Stomach (tissue), 4 donors: ENCODE results near the gene HSDL2.

ENCODE experiments used
- CTCF ChIP-seq, 7 experiments: fragments of 450-650 bp in 4 of 7; fragments of 200-600 bp in 3 of 7; sonication (generic) in 3 of 7; IDR thresholded peaks; one replicate each; pipeline ENCODE4 v1.5.1; 2016 to 2019; ENCODE audit warnings: antibody characterized with exemption in 7 of 7, control low read depth in 2 of 7, mild to moderate bottlenecking in 1 of 7
- POLR2A ChIP-seq, 4 donors: fragments of 450-650 bp; IDR thresholded peaks; one replicate each; pipeline ENCODE4 v1.6.1; 2016; ENCODE audit warnings: antibody characterized with exemption in 4 of 4, control low read depth in 2 of 4, mild to moderate bottlenecking in 1 of 4, moderate library complexity in 1 of 4

DNA sequence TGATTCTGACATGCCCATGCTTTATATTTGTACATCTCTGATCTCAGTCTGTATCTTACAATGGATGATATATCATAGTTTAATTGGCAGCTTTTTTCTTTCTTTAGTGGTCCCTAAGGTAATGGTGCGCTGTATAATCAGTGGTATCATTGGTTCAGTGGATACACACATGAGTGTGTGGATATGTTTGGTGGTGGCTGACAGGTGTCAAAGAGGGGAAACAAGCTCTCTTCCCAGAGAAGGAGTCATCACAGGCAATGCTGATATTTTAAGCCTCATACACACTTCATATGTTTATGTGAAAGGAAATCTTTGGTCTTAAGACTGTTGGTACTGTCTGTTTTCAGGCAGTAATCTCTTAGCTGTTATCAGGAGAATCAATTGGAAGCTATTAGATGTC is 54.6 kb downstream of the HSDL2 start:
- no peak for TF ChIP-seq CTCF (IDR thresholded peaks at IDR 0.05)
- no peak for TF ChIP-seq POLR2A (IDR thresholded peaks at IDR 0.05)
